IMR-90 (cell line): ENCODE measurements around the gene TRIM41. TPM values are rescaled to one million over a fixed set of nuclear protein-coding genes. Genes with fewer than 3 reads are reported as not detected.

ENCODE experiments used
- ATAC-seq: fragments of 200-7000 bp; cut with Tn5 transposase; 2 replicates; pipeline ENCODE4 v1.9.1; 2020; ENCODE audit warnings: low read depth, mild to moderate bottlenecking, moderate library complexity
- BruUV-seq: library from RNA; stranded (reverse); fragments of 400-500 nt; replicated peaks from 2 replicates; lab custom pipeline; 2021; lab: Mats Ljungman, UMichigan
- CTCF ChIA-PET: fragments of 300-600 bp; formaldehyde crosslinking; extraction: SDS; loops from one replicate; lab custom pipeline; 2021; ENCODE audit warnings: antibody characterized with exemption; lab: Yijun Ruan, JAX
- POLR2A ChIA-PET: fragments of 300-600 bp; sonication (Branson Sonifier 250); formaldehyde crosslinking; loops from one replicate; lab custom pipeline; 2022; ENCODE audit warnings: antibody characterized with exemption; ENCODE audit not compliant: unreplicated experiment; lab: Charles Lee
- DNase-seq: peaks from one replicate; pipeline ENCODE4 v3.0.0; 2013
- H2AFZ ChIP-seq: replicated peaks from 2 replicates; pipeline ENCODE3; 2013; ENCODE audit warnings: low read length, mild to moderate bottlenecking; ENCODE audit not compliant: poor library complexity
- H2AK5ac ChIP-seq: 2 replicates; pipeline ENCODE4 v1.6.1; 2013; ENCODE audit warnings: low read depth, low read length, inconsistent platforms
- H2AK9ac ChIP-seq: replicated peaks from 2 replicates; pipeline ENCODE3; 2013; ENCODE audit warnings: mild to moderate bottlenecking, low read depth, low read length, moderate library complexity; ENCODE audit not compliant: poor library complexity
- H2BK120ac ChIP-seq: 2 replicates; pipeline ENCODE4 v1.6.1; 2013; ENCODE audit warnings: low read depth, low read length, inconsistent platforms
- H2BK15ac ChIP-seq: 3 replicates; pipeline ENCODE4 v1.6.1; 2013; ENCODE audit warnings: low read depth, low read length, inconsistent platforms
- H2BK20ac ChIP-seq: 2 replicates; pipeline ENCODE4 v1.6.1; 2013; ENCODE audit warnings: low read depth, mild to moderate bottlenecking, inconsistent platforms, low read length, moderate library complexity
- H2BK5ac ChIP-seq: 2 replicates; pipeline ENCODE4 v1.6.1; 2013; ENCODE audit warnings: mild to moderate bottlenecking, low read depth, low read length, inconsistent platforms; ENCODE audit not compliant: poor library complexity, severe bottlenecking
- H3K14ac ChIP-seq: replicated peaks from 2 replicates; pipeline ENCODE4 v1.6.1; 2013; ENCODE audit warnings: low read depth, low read length, inconsistent platforms
- H3K18ac ChIP-seq: 2 replicates; pipeline ENCODE4 v1.6.1; 2013; ENCODE audit warnings: low read depth, low read length, control low read depth
- H3K23ac ChIP-seq: 2 replicates; pipeline ENCODE4 v1.6.1; 2013; ENCODE audit warnings: low read depth, low read length, inconsistent platforms
- H3K27ac ChIP-seq: 2 replicates; pipeline ENCODE4 v1.5.1; 2013; ENCODE audit warnings: mild to moderate bottlenecking, control low read depth, low read length; ENCODE audit not compliant: insufficient read depth
- H3K27me3 ChIP-seq: 2 replicates; pipeline ENCODE4 v1.6.1; 2013; ENCODE audit warnings: low read length; ENCODE audit not compliant: control insufficient read depth, insufficient read depth
- H3K36me3 ChIP-seq: 2 replicates; pipeline ENCODE4 v1.6.1; 2013; ENCODE audit warnings: low read length, mixed read lengths; ENCODE audit not compliant: control insufficient read depth, insufficient read depth
- H3K4ac ChIP-seq: 2 replicates; pipeline ENCODE4 v1.6.1; 2013; ENCODE audit warnings: low read depth, low read length, inconsistent platforms
- H3K4me1 ChIP-seq: 2 replicates; pipeline ENCODE4 v1.6.1; 2013; ENCODE audit warnings: low read length, mixed read lengths; ENCODE audit not compliant: control insufficient read depth, insufficient read depth
- H3K4me2 ChIP-seq: 2 replicates; pipeline ENCODE4 v1.6.1; 2013; ENCODE audit warnings: low read depth, mild to moderate bottlenecking, control low read depth, low read length, moderate library complexity
- H3K4me3 ChIP-seq: 2 replicates; pipeline ENCODE4 v1.5.1; 2013; ENCODE audit warnings: low read depth, mild to moderate bottlenecking, control low read depth, low read length, moderate library complexity; ENCODE audit not compliant: insufficient read depth
- H3K56ac ChIP-seq: 2 replicates; pipeline ENCODE4 v1.6.1; 2013; ENCODE audit warnings: low read length, inconsistent platforms; ENCODE audit not compliant: insufficient read depth; ENCODE audit errors: extremely low read depth
- H3K79me1 ChIP-seq, 2 experiments: 2 replicates each; pipeline ENCODE4 v1.6.1; 2013; ENCODE audit warnings: low read length in 2 of 2, inconsistent platforms in 1 of 2, low read depth in 1 of 2
- H3K9ac ChIP-seq: 2 replicates; pipeline ENCODE4 v1.6.1; 2013; ENCODE audit warnings: low read depth, low read length, control low read depth
- H3K9me1 ChIP-seq: 2 replicates; pipeline ENCODE4 v1.6.1; 2013; ENCODE audit warnings: low read length, inconsistent platforms; ENCODE audit not compliant: insufficient read depth
- H3K9me3 ChIP-seq: 2 replicates; pipeline ENCODE4 v1.6.1; 2013; ENCODE audit warnings: low read length; ENCODE audit not compliant: control insufficient read depth, insufficient read depth
- H4K20me1 ChIP-seq: 2 replicates; pipeline ENCODE4 v1.6.1; 2013; ENCODE audit warnings: low read length, inconsistent platforms; ENCODE audit not compliant: insufficient read depth
- H4K5ac ChIP-seq: 2 replicates; pipeline ENCODE4 v1.6.1; 2013; ENCODE audit warnings: mild to moderate bottlenecking, low read depth, low read length, control low read depth
- H4K8ac ChIP-seq, 2 experiments: 2 replicates each; pipeline ENCODE4 v1.6.1; 2013; ENCODE audit warnings: low read depth in 2 of 2, low read length in 2 of 2, control low read depth in 1 of 2, inconsistent platforms in 1 of 2
- H4K91ac ChIP-seq: 2 replicates; pipeline ENCODE4 v1.6.1; 2013; ENCODE audit warnings: low read depth, low read length, inconsistent platforms; ENCODE audit not compliant: insufficient read depth
- FOS ChIP-seq: fragments of 150-350 bp; IDR thresholded peaks from 2 replicates; pipeline ENCODE4 v1.6.1; 2016; ENCODE audit warnings: low read depth, low read length
- POLR2A ChIP-seq: IDR thresholded peaks from 2 replicates; pipeline ENCODE4 v1.6.1; 2012; ENCODE audit warnings: mild to moderate bottlenecking, low read depth, low read length
- RFX5 ChIP-seq: IDR thresholded peaks from 2 replicates; pipeline ENCODE4 v1.8.0; 2012; ENCODE audit warnings: low read depth, mild to moderate bottlenecking, low read length, moderate library complexity
- WGBS, 2 experiments: methylation state at CpG; one replicate each; pipeline versions ENCODE4 v1.1.5 to v1.1.7; 2013; ENCODE audit warnings: missing lambda C conversion rate in 2 of 2; ENCODE audit not compliant: insufficient read length in 1 of 2; ENCODE audit errors: extremely low coverage in 2 of 2; 5-methylcytosine and 5-hydroxymethylcytosine counted together
- dilution Hi-C: fragments of 300-500 bp; cut with HindIII; formaldehyde crosslinking; loops from one replicate; pipeline ENCODE4 v1.14.3; 2018; ENCODE audit warnings: low sequenced_read_pairs; ENCODE audit not compliant: unreplicated experiment
- in situ Hi-C: fragments of 300-500 bp; cut with MboI; formaldehyde crosslinking; loops from 3 replicates; pipeline ENCODE4 v1.14.3; 2019; ENCODE audit warnings: low sequenced_read_pairs, inconsistent platforms, mixed read lengths
- intact Hi-C: fragments of 100-400 bp; cut with micrococcal nuclease; formaldehyde crosslinking; loops from 2 replicates; pipeline ENCODE4 v1.10.0; 2022
- polyA plus RNA-seq, 3 experiments: library from polyadenylated mRNA; depleted of rRNA; stranded (reverse); fragments of >200 nt; gene quantifications; 2 replicates each; pipeline ENCODE4 v1.2.3, GENCODE V29; 2012; ENCODE audit warnings: low replicate concordance in 1 of 3
- total RNA-seq: library from RNA; depleted of rRNA; stranded (reverse); fragments of >200 nt; gene quantifications from 2 replicates; pipeline ENCODE4 v1.2.3, GENCODE V29; 2012

TRIM41 gene
- total and polyA plus RNA-seq, 2 of the 4 experiments (the other 2 are of a cell fraction) = 5.9 to 15.7 TPM

DNA sequence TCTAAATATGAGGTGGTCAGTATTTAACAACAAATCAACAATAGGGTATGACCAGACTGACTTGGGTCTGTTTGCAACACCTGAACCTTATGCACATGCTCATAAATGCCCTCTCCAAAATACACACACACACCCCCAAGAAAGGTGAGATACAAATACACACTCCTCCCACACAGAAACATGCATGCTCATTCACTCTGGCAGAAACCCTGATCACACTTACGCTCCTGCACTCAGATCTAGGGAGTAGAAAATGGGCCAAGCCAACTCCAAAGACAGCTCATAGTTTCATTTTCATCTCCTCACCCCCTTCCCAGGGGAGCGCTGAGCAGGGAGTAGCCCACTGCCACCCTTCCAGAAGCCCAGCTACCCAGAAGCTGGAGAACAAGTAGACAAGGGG, 29.4 kb upstream of the TRIM41 start:
- no peaks in the 10 kb centered on the region for H3K9me3 ChIP-seq
- no peak overlapping the region for H2BK15ac ChIP-seq
- H3K36me3 ChIP-seq = no peaks in the 10 kb centered on the region
- no peak overlapping the region for H3K56ac ChIP-seq
- no peak overlapping the region for H2BK20ac ChIP-seq
- no peak overlapping the region for H3K4ac ChIP-seq
- TF ChIP-seq FOS (no peak), RFX5 (no peak), POLR2A (no peak)
- H3K4me1 ChIP-seq = peaks cover 4% of the 10 kb centered on the region
- no peak overlapping the region for H3K23ac ChIP-seq
- no peak overlapping the region for H3K27ac ChIP-seq
- H2AFZ ChIP-seq = no peak overlapping the region
- intact Hi-C loops = no loop called here
- POLR2A ChIA-PET = no interaction called here
- no peak overlapping the region for H4K5ac ChIP-seq
- no TSS peak for BruUV-seq
- dilution Hi-C loops = no loop called here
- H3K27me3 ChIP-seq = no peaks in the 10 kb centered on the region
- no peak overlapping the region for H3K9ac ChIP-seq
- H4K91ac ChIP-seq = no peak overlapping the region
- H3K79me1 ChIP-seq = peaks cover 10 to 11% of the 10 kb centered on the region in 2 experiments; a peak in 3 of 4 replicates
- no peak overlapping the region for H3K4me2 ChIP-seq
- H3K4me3 ChIP-seq = no peak overlapping the region
- H2BK5ac ChIP-seq = no peak overlapping the region
- no CpG with 5 or more reads among the region's 2 CpGs for WGBS, 2 experiments
- H4K8ac ChIP-seq = no peak overlapping the region
- 0 out of 2 replicates have a peak, but pooled peaks cover 3% of the 10 kb centered on the region for H4K20me1 ChIP-seq
- H2AK9ac ChIP-seq = no peak overlapping the region
- no peak overlapping the region for H2AK5ac ChIP-seq
- DNase-seq (no peak), ATAC-seq (no peak)
- H3K14ac ChIP-seq = no peak overlapping the region
- H3K9me1 ChIP-seq = peaks cover 2% of the 10 kb centered on the region; the same call in 1 of the 2 replicates
- no peak overlapping the region for H2BK120ac ChIP-seq
- H3K18ac ChIP-seq = no peak overlapping the region
- in situ Hi-C loops = no loop called here
- CTCF ChIA-PET = no interaction called here
